Measurements from ENCODE around the gene TTLL11.

DNA sequence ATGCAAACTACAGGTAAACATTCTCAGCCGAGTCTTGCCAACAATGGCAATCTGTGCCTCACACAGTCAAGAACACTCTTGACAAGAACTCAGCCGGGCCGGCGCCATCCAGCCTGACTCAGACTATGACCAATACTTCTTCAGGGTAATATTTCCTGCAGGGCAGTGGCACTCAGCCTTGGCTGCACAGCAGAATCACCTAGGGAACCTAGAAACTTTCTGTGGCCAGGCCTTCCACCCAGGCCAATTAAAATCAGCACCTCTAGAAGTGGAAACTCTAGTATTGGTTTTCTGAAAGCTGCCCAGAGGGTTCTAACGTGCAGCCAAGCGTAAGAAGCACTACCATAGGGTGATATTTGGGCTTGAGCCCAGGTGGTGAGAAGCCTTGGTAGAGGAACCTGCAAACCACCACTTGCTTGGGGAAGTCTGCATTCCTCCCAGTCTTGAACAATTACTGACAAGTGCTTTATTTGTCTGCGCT, 120.6 kb downstream of the TTLL11 start:
- TF ChIP-seq, protein P1, sequence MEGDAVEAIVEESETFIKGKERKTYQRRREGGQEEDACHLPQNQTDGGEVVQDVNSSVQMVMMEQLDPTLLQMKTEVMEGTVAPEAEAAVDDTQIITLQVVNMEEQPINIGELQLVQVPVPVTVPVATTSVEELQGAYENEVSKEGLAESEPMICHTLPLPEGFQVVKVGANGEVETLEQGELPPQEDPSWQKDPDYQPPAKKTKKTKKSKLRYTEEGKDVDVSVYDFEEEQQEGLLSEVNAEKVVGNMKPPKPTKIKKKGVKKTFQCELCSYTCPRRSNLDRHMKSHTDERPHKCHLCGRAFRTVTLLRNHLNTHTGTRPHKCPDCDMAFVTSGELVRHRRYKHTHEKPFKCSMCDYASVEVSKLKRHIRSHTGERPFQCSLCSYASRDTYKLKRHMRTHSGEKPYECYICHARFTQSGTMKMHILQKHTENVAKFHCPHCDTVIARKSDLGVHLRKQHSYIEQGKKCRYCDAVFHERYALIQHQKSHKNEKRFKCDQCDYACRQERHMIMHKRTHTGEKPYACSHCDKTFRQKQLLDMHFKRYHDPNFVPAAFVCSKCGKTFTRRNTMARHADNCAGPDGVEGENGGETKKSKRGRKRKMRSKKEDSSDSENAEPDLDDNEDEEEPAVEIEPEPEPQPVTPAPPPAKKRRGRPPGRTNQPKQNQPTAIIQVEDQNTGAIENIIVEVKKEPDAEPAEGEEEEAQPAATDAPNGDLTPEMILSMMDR (IDR thresholded peaks at IDR 0.05), result no peak
- no peak for TF ChIP-seq POLR2A (IDR thresholded peaks at IDR 0.05)

All from Peyer's patch (tissue), 4 donors.